ENCODE data around the gene LGALS4.

GRCh38 chr19:38765214-38765613, 47.5 kb downstream of the LGALS4 start:
- TF ChIP-seq REST (IDR thresholded peaks at IDR 0.05; ENCODE audit: unreplicated experiment), result no peak
- no peak for TF ChIP-seq CTCF (conservative IDR thresholded peaks at IDR 0.05; ENCODE audit: low read depth in 2 of 2)
- no peak for TF ChIP-seq EZH2 (IDR thresholded peaks at IDR 0.05; ENCODE audit: low read depth, unreplicated experiment)
- no peak for TF ChIP-seq ZNF331 (CRISPR knock-in tag; IDR thresholded peaks at IDR 0.05; ENCODE audit: low read depth)
- TF ChIP-seq EZH2phosphoT487 (IDR thresholded peaks at IDR 0.05; ENCODE audit: unreplicated experiment), result no peak
- TF ChIP-seq JUNB (IDR thresholded peaks at IDR 0.05; ENCODE audit: unreplicated experiment), result no peak
- no peak for TF ChIP-seq POLR2AphosphoS5 (IDR thresholded peaks at IDR 0.05; ENCODE audit: low read depth)
- no peak for TF ChIP-seq STAT1 (IDR thresholded peaks at IDR 0.05; ENCODE audit: unreplicated experiment)
- no peak for TF ChIP-seq CREB1 (CRISPR knock-in tag; IDR thresholded peaks at IDR 0.05; ENCODE audit: low read depth)
- no peak for TF ChIP-seq ETS1 (IDR thresholded peaks at IDR 0.05)
- TF ChIP-seq ZNF462 (CRISPR knock-in tag; IDR thresholded peaks at IDR 0.05), result no peak
- no peak for TF ChIP-seq NANOG (IDR thresholded peaks at IDR 0.05; ENCODE audit: borderline replicate concordance)

All from GM23338 (cell line).